GM12872 (cell line): ENCODE measurements around the gene SLC19A1.

Experiments
- CTCF ChIP-seq: IDR thresholded peaks from 3 replicates; pipeline ENCODE4 v1.5.1; 2011; ENCODE audit warnings: low read depth, mild to moderate bottlenecking, low read length, moderate library complexity; ENCODE audit not compliant: insufficient read depth

The SLC19A1 gene

GRCh38 chr21:45486443-45487160 lies 55.6 kb downstream of the SLC19A1 start:
- no peak for TF ChIP-seq CTCF

DNA sequence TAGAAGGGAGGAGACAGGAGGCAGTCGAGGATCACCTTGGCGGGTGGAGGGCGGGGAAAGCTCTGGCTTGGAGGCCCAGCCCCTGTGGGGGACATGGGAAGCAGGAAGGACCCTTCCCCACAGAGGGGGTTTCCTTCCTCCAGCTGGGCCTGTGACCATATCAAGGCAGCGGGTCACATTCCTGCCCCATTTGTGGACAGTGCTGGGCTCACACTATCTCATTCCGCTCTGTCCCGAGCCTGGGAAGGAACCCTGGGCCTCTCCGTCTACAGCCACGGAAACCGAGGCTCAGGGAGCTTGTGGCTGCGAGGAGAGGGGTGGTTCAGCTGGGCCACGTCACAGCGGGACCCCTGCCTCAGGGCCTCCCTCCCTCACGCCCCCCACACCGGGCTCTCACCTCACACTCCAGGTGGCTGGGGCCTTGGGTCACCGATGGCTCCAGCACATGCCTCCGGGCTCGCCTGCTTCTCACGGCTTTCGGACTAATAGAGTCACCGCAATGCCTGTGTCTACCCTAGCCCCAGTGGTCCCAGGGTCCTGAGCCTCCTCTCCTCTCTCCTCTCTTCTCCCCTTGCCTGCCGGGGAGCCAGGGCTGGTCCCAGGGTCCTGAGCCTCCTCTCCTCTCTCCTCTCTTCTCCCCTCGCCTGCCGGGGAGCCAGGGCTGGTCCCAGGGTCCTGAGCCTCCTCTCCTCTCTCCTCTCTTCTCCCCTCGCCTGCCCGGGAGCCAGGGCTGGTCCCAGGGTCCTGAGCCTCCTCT lies 56.4 kb downstream of the SLC19A1 start:
- no peak for TF ChIP-seq CTCF

GRCh38 chr21:45484318-45484717 lies 57.9 kb downstream of the SLC19A1 start:
- TF ChIP-seq CTCF: no peak

- TF ChIP-seq CTCF: no peak
Observed at GRCh38 chr21:45482899-45483821, 59.1 kb downstream of the SLC19A1 start.

DNA sequence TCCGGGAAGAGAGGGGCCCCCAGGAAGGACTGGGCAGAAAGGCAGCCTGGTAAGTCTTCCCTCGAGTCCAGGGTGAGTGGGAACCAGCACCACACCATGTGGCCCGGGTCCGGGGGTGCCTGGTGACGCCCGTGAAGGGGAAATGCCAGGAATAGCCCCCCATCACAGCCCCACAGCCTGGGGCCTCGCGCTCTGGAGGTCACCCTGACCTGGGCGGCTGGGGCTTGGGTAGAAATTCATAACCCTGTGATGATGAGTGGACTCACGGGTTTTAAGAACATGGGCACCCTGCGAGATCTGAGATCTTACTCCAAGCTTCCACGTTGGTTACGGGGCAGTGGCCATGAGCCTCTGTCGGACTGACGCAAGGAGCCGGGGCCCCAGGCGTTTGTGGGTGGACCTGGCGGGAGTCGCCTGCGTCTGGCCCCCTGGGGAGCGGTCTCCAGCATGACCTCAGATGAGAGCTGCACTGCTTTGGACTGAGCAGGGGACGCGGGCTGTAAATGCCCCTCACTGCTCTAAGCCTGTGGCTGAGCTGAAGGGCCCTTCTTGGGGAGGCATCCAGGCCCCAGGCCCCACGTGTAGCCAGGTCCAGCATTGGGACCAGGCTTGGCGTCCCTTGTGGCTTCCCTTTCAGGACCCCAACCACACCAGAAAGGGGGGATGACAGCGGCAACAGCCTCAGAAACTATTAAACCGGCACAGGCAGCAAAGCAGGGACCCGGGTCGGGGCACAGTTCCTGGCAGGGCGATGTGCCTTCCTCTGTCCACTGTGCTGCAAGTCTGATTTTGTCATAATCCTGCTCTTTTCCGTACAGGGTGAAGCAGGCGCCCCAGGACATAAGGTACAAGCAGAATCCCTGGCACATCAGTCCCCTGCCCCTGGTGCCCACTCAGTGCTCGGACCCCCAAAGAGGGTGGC lies 60.0 kb downstream of the SLC19A1 start:
- no peak for TF ChIP-seq CTCF

GRCh38 chr21:45481566-45481965 lies 60.7 kb downstream of the SLC19A1 start:
- no peak for TF ChIP-seq CTCF
